ENCODE results near the gene C19orf53.

DNA sequence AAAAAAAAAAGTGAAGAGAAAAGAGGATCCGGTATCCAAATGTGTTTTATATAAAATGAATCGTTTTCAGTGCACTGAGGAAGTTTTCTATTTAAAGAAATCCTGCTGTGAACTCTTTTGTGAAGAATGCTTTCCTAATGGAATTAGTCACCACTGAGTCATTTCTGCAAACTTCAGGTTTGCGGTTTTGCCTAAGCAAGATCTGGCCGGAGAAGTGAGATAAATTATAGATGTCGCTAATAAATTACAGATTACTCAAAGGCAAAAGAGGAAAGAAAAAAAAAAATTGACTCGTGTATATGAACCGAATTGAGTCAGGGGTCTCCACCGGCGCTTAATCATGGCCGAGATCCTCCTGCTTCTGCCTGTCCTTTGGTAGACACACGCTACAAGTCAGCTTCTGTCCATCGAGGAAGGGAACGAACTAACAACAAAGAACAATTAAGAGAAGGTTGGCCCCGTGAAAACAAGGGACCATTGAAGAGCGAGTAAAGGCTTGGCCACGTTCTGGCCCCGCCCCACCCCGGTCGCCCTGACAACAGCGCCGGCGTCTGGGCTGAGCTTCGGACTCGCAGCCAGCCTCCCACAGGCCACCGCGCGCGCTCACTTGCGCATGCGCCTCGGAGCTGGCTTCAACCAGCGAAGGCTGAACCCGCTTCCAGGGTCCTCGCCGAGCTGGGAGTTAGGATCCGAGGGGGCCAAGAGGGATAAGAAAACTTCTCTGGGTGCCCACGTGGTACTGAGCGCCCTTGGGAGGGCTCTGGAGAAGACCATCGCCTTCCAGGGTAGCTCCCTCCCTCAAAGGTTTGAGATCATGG lies 42.9 kb upstream of the C19orf53 start:
- TF ChIP-seq, protein P1, sequence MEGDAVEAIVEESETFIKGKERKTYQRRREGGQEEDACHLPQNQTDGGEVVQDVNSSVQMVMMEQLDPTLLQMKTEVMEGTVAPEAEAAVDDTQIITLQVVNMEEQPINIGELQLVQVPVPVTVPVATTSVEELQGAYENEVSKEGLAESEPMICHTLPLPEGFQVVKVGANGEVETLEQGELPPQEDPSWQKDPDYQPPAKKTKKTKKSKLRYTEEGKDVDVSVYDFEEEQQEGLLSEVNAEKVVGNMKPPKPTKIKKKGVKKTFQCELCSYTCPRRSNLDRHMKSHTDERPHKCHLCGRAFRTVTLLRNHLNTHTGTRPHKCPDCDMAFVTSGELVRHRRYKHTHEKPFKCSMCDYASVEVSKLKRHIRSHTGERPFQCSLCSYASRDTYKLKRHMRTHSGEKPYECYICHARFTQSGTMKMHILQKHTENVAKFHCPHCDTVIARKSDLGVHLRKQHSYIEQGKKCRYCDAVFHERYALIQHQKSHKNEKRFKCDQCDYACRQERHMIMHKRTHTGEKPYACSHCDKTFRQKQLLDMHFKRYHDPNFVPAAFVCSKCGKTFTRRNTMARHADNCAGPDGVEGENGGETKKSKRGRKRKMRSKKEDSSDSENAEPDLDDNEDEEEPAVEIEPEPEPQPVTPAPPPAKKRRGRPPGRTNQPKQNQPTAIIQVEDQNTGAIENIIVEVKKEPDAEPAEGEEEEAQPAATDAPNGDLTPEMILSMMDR (IDR thresholded peaks at IDR 0.05 in 2 of 3, conservative IDR thresholded peaks at IDR 0.05 in 1 of 3; ENCODE audit: borderline replicate concordance in 1 of 3, insufficient read depth in 1 of 3, low read depth in 2 of 3, low read length in 2 of 3) = no peak
- no peak for TF ChIP-seq EGR1 (IDR thresholded peaks at IDR 0.05; ENCODE audit: low read depth)
- peak; percentile 96 for TF ChIP-seq JUND (IDR thresholded peaks at IDR 0.05)
- TF ChIP-seq POLR2A (IDR thresholded peaks at IDR 0.05; ENCODE audit: borderline replicate concordance, extremely low read depth, insufficient read depth, insufficient read length) = peak; percentile 69

Data from HCT116 (cell line).